HG03175 (cell line): ENCODE measurements around the gene IL6R.

Experiments
- ATAC-seq: cut with Tn5 transposase; IDR thresholded peaks from one replicate; pipeline ENCODE4 v1.9.1; 2021; ENCODE audit warnings: mild to moderate bottlenecking, moderate library complexity; ENCODE audit not compliant: unreplicated experiment

Gene IL6R

DNA sequence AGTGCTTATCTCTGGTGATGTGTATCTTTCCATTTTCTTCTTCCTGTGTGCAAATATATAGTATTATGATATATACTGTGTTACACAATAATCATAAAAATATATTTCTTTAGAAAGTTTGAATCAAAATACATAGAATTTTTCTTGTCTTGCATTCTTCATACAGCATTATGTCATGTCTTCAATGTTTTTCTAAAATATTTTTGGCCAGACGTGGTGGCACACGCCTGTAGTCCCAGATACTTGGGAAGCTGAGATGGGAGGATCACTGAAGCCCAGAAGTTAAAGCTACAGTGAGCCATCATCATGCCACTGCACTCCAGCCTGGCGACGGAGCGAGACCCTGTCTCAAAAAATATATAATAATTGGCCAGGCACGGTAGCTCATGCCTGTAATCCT, 41.6 kb downstream of the IL6R start:
- ATAC-seq, result no peak

DNA sequence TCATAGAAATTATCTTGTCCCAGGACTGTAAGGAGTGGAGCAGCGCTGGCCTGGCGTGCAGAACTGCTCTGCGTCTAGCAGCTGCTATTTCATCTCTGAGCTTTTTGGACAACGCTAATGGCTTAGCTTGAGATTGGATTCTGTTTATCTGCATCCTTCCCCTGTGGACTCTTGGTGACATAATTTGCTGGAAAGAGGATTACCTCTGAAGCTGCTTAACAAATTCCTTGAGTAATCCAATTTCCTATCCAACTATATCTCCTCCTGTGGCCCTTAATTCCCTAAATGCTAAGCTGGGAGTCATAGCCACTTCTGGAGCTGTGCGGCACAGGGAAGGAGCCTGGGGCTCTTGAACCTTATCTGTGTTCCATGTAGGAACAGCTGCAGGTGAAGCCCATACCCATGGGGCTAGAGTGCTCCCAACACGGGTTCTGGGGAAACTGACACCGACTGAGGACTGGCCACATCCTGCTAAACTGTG, 43.2 kb downstream of the IL6R start:
- ATAC-seq, result no peak

DNA sequence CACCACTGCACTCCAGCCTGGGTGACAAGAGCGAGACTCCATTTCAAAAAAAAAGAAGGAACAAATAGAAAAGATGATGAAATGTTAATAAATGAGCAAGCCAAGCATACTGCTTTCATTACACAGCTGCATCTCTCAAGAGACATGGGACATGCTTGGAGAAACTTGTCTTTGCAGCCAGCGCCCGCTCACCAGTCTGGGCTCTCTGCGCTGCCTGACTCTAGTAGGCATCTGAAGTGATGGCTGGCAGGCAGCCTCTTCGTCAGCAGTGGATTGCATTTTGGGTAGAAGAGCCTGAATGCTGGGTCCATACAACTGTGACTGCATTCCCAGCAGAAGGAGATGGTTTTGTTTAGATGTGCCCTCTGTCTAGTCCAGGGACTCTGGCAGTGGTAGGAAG, 48.0 kb downstream of the IL6R start:
- ATAC-seq, result no peak

DNA sequence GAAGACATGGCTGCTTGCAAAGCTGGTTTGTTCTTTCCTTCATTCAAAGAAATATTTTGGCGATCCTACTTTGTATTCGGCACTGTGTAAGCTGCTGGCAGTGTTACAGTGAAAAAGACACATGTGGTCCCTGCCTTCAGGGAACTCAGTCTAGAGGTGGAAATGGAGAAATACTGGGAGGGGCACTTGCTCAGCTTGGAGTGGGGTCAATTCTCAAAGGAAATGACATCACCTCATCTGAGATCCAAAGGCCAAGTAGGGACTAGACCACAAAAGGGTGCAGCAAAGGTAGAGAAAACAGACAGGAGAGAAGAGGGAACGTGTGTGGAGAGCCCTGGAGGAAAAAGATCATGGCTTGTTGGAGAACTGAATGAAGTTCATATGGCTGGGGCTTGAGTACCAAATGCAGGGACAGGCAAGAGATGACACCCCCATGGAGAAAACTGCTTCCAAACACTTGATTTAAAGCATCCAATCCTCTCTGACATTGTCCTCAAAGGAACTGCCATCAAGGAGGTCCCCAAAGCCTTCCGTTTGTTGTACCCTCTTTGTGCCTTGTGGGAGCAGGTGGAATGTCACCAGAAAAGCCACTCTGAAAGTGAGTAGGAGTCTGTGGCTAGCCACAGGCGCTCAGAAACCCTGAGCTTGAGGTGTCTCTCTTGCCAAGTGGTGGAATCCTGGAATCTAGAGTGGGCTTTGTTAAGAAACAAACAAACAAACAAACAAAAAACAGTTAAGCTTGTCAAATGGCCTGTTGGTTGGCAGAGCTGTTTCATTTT, 48.6 kb downstream of the IL6R start:
- no peak for ATAC-seq

DNA sequence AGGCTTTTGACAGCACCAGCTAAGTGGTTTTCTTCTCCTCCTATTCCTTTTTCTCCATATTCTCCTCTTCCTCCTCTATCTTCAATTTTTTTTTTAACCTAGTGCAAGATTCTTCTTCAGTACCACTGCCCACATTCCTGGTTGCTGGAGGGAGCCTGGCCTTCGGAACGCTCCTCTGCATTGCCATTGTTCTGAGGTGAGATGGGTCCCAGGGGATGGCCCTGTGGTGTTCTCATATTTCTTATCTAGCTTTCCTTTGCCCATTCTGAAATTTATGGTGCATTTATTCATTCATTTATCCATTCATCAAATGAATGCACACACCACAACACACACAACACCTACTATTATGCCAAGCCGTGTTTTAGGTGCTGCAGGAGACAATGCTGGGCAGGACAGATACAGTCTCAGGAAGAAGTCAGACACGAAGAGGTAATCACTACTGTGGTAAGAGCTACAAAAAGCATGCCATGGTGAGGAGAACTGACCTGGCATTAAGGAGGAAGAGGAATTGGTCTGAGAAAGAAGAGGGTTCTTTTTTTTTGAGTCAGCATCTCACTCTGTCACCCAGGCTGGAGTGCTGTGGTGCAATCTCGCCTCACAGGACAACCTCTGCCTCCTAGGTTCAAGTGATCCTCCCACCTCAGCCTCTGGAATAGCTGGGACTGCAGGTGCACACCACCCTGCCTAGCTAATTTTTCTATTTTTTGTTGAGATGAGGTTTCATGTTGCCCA, 49.4 kb downstream of the IL6R start:
- no peak for ATAC-seq

DNA sequence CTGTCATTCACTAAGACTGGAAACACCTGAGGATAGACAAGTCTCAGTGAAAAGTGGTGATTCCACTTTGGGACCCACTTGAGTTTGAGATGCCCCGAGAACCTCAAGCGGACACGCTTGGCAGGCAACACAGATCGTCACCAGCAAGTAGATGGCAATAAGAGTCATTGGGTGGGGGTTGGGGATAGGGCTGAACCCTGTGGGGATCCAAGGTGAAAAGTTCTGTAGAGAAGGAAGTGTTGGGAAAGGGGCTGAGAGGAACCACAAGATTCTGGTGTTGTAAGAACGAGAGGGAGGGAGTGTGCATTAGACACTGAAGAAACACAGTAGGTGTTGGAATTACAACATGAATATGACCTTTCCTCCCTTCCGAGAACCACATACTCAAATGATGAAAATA, 51.5 kb downstream of the IL6R start:
- ATAC-seq, result no peak

DNA sequence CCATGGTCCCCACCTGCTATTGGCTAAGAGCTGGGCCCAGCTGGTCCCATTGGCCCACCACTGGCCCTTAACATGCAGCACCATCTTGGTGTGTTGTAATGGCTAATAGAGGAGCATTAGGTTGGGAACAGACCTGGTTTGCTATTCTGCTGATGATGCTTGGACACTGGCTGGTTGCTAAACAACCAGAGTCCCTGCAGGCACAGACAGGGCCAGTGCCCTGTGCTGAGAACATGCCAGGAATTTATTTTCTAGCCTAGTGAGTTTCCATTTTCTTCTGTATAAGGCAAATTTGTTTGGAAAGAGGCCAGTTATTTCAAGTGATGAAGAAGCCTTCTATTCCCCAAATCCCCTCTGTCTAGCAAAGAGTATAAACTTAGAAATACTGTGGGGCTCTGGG, 53.9 kb downstream of the IL6R start:
- no peak for ATAC-seq

DNA sequence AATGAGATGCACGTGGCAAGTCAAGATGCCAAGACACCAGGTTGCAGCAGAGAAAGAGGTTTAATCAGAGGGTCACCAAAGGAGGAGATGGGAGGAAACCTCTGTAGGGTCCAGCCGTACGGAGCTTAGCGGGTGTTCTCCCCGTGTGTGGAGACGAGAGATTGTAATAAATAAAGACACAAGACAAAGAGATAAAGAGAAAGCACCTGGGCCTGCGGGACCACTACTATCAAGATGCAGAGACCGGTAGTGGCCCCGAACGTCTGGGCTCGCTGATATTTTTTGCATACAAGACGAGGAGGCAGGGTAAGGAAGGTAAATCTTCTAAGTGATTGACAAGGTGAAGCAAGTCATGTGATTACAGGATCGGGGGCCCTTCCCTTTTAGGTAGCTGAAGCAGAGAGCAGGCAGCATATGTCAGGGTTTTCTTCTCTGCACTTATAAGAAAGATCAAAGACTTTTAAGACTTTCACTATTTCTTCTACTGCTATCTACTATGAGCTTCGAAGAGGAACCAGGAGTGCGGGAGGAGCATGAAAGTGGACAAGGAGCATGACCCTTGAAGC, 55.6 kb downstream of the IL6R start:
- ATAC-seq, result no peak

DNA sequence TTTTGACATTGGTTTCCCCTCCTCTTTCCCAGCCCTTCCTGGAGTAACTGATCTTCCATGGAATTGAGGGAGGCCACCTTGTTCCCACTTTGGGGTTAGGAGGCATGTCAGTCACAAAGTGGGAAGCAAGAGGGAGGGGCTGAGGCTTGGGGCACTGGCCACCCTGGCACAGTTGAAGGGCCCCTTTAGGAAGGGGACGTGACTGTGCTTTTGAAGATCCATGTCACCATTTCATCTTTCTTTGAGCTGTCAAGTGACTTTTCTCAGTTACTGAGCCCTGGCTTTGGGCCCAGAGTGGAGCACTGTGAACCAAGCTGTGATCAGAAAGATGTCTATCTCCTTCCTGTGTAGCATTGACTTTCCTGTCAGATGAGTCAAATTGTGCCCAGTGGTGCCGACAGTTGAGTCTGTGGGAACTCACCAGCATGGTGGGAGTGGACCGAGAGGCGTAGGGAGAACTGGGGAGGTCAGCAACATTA, 58.4 kb downstream of the IL6R start:
- ATAC-seq, result no peak

DNA sequence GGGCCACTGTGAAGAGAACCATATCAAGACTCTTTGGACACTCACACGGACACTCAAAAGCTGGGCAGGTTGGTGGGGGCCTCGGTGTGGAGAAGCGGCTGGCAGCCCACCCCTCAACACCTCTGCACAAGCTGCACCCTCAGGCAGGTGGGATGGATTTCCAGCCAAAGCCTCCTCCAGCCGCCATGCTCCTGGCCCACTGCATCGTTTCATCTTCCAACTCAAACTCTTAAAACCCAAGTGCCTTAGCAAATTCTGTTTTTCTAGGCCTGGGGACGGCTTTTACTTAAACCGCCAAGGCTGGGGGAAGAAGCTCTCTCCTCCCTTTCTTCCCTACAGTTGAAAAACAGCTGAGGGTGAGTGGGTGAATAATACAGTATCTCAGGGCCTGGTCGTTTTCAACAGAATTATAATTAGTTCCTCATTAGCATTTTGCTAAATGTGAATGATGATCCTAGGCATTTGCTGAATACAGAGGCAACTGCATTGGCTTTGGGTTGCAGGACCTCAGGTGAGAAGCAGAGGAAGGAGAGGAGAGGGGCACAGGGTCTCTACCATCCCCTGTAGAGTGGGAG, 60.6 kb downstream of the IL6R start:
- ATAC-seq, result no peak

DNA sequence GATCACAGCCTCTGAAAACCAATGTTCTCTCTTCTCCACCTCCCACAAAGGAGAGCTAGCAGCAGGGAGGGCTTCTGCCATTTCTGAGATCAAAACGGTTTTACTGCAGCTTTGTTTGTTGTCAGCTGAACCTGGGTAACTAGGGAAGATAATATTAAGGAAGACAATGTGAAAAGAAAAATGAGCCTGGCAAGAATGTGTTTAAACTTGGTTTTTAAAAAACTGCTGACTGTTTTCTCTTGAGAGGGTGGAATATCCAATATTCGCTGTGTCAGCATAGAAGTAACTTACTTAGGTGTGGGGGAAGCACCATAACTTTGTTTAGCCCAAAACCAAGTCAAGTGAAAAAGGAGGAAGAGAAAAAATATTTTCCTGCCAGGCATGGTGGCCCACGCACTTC, 61.1 kb downstream of the IL6R start:
- no peak for ATAC-seq

DNA sequence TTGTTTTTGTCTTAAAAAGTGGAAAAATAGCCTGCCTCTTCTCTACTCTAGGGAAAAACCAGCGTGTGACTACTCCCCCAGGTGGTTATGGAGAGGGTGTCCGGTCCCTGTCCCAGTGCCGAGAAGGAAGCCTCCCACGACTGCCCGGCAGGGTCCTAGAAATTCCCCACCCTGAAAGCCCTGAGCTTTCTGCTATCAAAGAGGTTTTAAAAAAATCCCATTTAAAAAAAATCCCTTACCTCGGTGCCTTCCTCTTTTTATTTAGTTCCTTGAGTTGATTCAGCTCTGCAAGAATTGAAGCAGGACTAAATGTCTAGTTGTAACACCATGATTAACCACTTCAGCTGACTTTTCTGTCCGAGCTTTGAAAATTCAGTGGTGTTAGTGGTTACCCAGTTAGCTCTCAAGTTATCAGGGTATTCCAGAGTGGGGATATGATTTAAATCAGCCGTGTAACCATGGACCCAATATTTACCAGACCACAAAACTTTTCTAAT, 61.8 kb downstream of the IL6R start:
- ATAC-seq, result no peak

DNA sequence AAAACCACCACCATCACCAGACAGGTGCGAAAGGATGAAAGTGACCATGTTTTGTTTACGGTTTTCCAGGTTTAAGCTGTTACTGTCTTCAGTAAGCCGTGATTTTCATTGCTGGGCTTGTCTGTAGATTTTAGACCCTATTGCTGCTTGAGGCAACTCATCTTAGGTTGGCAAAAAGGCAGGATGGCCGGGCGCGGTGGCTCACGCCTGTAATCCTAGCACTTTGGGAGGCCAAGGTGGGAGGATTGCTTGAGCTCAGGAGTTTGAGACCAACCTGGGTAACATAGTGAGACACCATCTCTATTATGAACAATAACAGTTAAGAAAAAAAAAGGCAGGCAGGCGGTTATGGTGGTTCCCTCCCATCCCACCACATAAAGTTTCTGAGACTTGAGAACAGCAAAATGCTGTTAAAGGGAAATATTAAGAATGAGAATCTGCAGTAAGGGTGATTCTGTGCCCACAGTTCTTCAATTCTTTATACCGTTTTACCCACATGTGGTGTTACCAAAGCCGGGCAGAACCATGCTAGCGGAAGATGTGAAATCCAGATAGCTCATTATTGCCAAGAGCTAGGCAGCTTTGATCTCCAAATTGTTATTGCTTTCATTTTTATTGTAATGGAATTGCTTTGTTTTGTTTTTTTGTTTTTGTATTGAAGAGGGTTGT, 62.4 kb downstream of the IL6R start:
- no peak for ATAC-seq

DNA sequence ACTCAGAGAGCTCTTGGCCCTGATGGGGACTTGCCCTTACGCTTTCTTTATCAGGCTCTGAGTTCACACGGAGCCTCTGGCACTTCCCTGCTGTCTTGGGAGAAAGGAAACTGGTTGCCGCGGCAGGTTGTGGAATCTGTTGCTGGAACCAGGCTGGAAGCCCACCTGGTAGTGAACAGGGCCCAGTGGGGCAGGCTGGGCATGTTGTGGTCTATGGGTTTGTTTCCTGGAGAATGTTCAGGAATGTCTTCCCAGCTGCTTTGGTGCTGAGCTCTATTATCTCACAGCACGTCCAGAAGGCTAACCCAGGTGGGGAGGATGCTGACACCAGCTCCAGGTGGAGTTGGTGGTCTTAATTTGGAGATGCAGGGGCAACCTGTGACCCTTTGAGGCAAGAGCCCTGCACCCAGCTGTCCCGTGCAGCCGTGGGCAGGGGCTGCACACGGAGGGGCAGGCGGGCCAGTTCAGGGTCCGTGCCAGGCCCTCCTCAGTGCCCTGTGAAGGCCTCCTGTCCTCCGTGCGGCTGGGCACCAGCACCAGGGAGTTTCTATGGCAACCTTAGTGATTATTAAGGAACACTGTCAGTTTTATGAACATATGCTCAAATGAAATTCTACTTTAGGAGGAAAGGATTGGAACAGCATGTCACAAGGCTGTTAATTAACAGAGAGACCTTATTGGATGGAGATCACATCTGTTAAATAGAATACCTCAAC, 63.5 kb downstream of the IL6R start:
- ATAC-seq, result no peak

DNA sequence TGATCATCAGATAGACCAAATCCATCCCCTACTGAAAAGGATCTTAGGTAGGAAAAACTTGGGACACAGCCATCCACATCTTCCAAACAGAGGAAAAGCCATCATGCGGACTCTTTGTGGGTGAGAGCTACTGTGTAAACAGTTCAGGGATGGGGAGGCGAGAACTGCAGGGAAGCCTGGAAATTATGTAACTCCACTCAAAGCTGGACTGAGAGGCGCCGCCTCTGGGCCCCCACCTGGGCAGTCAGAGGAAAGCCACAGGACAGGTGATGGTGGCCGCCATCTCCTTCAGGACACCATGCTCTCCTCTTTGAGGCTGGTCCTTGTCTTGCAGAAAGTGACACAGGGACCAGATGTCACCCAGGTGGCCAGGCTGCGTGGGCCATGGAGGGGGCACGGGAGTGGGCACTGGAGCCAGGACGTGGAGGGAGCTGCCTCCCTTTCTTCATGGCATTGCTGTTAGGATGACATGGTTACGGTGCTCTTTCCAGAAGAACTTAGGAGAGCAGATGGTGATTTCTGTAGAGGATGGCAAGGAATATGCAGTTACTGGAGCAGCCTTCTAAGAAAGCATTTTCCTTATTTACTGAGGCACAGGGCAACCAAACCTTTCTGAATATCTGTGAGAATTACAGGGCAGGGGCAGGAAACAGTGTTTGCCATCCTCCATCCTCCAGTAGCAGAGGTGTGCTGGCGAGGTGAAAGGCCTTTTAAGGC, 64.9 kb downstream of the IL6R start:
- ATAC-seq, result no peak

DNA sequence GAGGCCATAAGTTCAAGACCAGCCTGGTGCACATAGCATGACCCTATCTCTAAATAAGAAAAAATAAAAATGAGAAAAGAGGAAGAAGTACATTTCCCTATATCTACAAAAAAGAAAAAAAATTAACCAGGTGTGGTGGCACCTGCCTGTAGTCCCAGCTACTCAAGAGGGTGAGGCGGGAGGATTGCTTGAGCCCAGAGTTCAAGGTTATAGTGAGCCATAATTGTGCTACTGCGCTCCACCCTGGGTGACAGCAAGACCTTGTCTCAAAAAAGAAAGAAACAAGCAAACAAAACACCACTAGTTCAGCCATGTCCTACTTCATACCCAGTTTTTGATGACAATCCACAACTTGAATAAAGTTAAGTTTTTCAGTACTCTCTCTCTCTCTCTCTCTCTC, 66.2 kb downstream of the IL6R start:
- no peak for ATAC-seq

DNA sequence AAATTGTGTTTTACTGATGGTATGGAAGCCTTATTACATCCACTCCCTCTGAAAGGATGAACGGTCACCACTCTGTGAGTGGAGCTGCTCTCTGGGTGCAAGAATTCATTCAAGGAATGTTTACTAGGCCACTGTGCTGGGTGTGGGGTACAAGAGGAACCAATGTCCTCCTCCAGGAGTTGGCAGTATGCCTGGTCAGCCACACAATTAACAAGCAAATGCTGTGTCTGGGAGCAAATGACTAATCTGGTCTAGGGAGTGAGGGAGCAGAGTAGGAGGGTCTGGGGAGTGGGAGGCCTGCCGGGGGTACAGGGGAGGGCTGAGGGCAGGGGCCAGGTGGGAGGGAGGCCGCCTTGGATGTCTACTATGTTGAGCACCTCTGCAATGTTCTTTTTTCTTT, 69.7 kb downstream of the IL6R start:
- ATAC-seq, result no peak

DNA sequence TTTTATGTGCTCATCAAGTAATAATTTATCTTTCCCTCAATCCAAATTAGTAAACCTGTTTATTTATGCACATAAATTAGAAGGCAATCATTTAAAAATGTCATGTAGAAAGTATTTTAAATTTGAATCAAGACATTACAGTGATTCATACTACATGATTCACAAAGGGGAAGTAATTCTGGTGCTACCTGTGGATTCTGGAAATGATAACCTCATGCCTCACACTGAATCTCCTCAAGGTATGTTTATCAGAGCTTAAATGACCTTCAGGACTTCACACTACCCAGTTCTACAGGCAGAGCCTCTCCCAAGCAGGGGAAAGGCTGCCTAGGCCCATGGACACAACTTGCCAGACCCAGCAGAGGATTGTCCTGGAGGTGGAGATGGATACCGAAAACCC, 71.6 kb downstream of the IL6R start:
- no peak for ATAC-seq

DNA sequence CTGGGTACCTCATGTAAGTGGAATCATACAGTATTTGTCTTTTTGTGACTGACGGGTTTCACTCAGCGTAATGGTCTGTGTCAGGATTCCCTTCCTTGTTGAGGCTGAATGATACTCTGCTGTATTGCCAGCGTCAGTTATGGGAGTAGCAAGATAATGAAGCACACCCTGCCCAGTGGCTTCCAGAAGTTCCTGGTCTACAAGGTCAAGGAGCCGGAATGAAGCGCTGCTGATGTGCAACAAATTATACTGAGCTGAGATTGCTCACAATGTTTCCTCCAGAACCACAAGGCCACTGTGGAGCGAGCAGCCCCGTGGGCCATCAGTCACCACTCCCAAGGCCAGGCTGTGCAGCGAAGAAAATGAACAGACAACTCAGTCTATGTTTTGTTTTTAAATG, 72.9 kb downstream of the IL6R start:
- no peak for ATAC-seq

DNA sequence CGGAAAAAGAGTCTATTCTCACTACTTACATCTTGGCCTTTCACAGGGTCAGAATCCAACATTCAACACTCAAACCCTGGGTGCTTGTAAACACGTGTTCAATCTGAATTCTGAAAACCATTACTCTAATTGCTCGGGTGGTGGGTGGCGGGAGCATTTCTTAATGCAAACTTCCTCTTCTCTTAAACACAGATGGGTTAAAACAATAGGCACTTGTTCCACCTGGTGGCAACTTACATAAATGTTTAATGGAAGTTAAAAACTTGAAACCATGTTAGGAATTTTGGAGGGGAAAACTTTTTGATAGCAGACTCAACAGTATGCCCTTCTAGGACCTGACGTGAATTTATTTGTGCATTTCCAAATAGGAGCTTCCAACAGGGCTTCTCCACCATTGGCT, 73.5 kb downstream of the IL6R start:
- ATAC-seq, result no peak
